Breast epithelium (tissue), 4 donors: ENCODE data around the gene RBMXL2. TPM values are rescaled to one million over a fixed set of nuclear protein-coding genes. Genes with fewer than 3 reads are reported as not detected.

Source experiments
- DNase-seq, 2 donors: peaks; one replicate each; pipeline ENCODE4 v3.0.0-alpha.2; 2019; ENCODE audit warnings: low spot score in 2 of 2
- H3K27ac ChIP-seq, 2 donors: fragments of 200-600 bp; sonication (generic) in 1 of 2; one replicate each; pipeline ENCODE4 v1.5.1; 2016 to 2019; ENCODE audit warnings: mild to moderate bottlenecking in 1 of 2
- H3K27me3 ChIP-seq, 2 donors: fragments of 200-600 bp; sonication (generic) in 1 of 2; one replicate each; pipeline versions ENCODE4 v1.5.1 to v1.6.0; 2017 to 2019; ENCODE audit warnings: control low read depth in 1 of 2, mild to moderate bottlenecking in 1 of 2
- H3K36me3 ChIP-seq: fragments of 200-600 bp; one replicate; pipeline ENCODE4 v1.5.1; 2019
- H3K4me1 ChIP-seq, 2 donors: fragments of 200-600 bp; sonication (generic); one replicate each; pipeline ENCODE4 v1.5.1; 2016 to 2019; ENCODE audit warnings: control low read depth in 1 of 2
- H3K4me3 ChIP-seq, 3 donors: fragments of 200-600 bp; sonication (generic); 1 replicate in 2 of 3; 2 replicates in 1 of 3; pipeline ENCODE4 v1.5.1; 2016 to 2019; ENCODE audit warnings: mild to moderate bottlenecking in 3 of 3, moderate library complexity in 2 of 3
- H3K9me3 ChIP-seq, 2 donors: fragments of 200-600 bp; sonication (generic) in 1 of 2; one replicate each; pipeline ENCODE4 v1.5.1; 2016 to 2019; ENCODE audit warnings: control low read depth in 1 of 2
- CTCF ChIP-seq, 3 donors: fragments of 450-650 bp; IDR thresholded peaks; one replicate each; pipeline ENCODE4 v1.5.1; 2016 to 2017; ENCODE audit warnings: antibody characterized with exemption in 3 of 3, mild to moderate bottlenecking in 3 of 3, moderate library complexity in 3 of 3
- POLR2A ChIP-seq: fragments of 450-650 bp; IDR thresholded peaks from one replicate; pipeline ENCODE4 v1.6.1; 2016; ENCODE audit warnings: antibody characterized with exemption, mild to moderate bottlenecking, moderate library complexity
- POLR2AphosphoS5 ChIP-seq, 3 donors: sonication (generic); formaldehyde crosslinking; IDR thresholded peaks; one replicate each; pipeline ENCODE4 v1.6.1; 2017; ENCODE audit warnings: antibody characterized with exemption in 3 of 3
- intact Hi-C: fragments of 100-400 bp; cut with DNase I; formaldehyde crosslinking; loops from one replicate; pipeline ENCODE4 v1.15.1; 2023; ENCODE audit warnings: low total_unique reads
- total RNA-seq, 3 donors: library from RNA; depleted of rRNA; stranded (reverse); fragments of >200 nt; gene quantifications; one replicate each; pipeline ENCODE4 v1.1.0, GENCODE V29; 2016

Gene RBMXL2
- total RNA-seq, 3 donors from 2014 or later = 0.15 TPM; not detected in 2

- Histone ChIP-seq H3K36me3 (no peaks in the 10 kb centered on the region), H3K4me1 (no peaks in the 10 kb centered on the region), H3K9me3 (no peaks in the 10 kb centered on the region), H3K27me3 (no peaks in the 10 kb centered on the region), H3K4me3 (no peak overlapping the region), H3K27ac (no peak overlapping the region)
- intact Hi-C loops = no loop called here
- TF ChIP-seq POLR2A = no peak
- no peak for TF ChIP-seq POLR2AphosphoS5 (IDR thresholded peaks at IDR 0.05)
- no peak for TF ChIP-seq CTCF (IDR thresholded peaks at IDR 0.05)
- no peak for DNase-seq
Observed at GRCh38 chr11:7060868-7061267, 27.9 kb upstream of the RBMXL2 start.

GRCh38 chr11:7062534-7062933, 26.3 kb upstream of the RBMXL2 start:
- no peaks in the 10 kb centered on the region for H3K36me3 ChIP-seq
- DNase-seq = no peak
- H3K27ac ChIP-seq = no peak overlapping the region
- TF ChIP-seq POLR2A (no peak), CTCF (IDR thresholded peaks at IDR 0.05) (no peak), POLR2AphosphoS5 (IDR thresholded peaks at IDR 0.05) (no peak)
- intact Hi-C loops = no loop called here
- no peak overlapping the region for H3K4me3 ChIP-seq
- no peaks in the 10 kb centered on the region for H3K4me1 ChIP-seq
- H3K27me3 ChIP-seq = no peaks in the 10 kb centered on the region
- no peaks in the 10 kb centered on the region for H3K9me3 ChIP-seq

GRCh38 chr11:7072401-7073028, 16.3 kb upstream of the RBMXL2 start:
- H3K9me3 ChIP-seq = no peaks in the 10 kb centered on the region
- no peaks in the 10 kb centered on the region for H3K4me1 ChIP-seq
- H3K4me3 ChIP-seq = no peak overlapping the region
- H3K36me3 ChIP-seq = no peaks in the 10 kb centered on the region
- no peak overlapping the region for H3K27ac ChIP-seq
- no peaks in the 10 kb centered on the region for H3K27me3 ChIP-seq
- no peak for DNase-seq
- TF ChIP-seq CTCF (IDR thresholded peaks at IDR 0.05) (no peak), POLR2A (no peak), POLR2AphosphoS5 (IDR thresholded peaks at IDR 0.05) (no peak)
- intact Hi-C loops = no loop called here

GRCh38 chr11:7077101-7077500, 11.7 kb upstream of the RBMXL2 start:
- H3K4me1 ChIP-seq = no peaks in the 10 kb centered on the region
- no peak overlapping the region for H3K4me3 ChIP-seq
- no peak for TF ChIP-seq CTCF (IDR thresholded peaks at IDR 0.05)
- no peak for TF ChIP-seq POLR2A
- TF ChIP-seq POLR2AphosphoS5 (IDR thresholded peaks at IDR 0.05) = no peak
- H3K27me3 ChIP-seq = no peaks in the 10 kb centered on the region
- no peaks in the 10 kb centered on the region for H3K36me3 ChIP-seq
- peaks cover 0 to 18% of the 10 kb centered on the region in 2 donors for H3K9me3 ChIP-seq
- DNase-seq = no peak
- no peak overlapping the region for H3K27ac ChIP-seq
- intact Hi-C loops = no loop called here

- H3K4me1 ChIP-seq = no peaks in the 10 kb centered on the region
- H3K27ac ChIP-seq = no peak overlapping the region
- H3K9me3 ChIP-seq = peaks cover 0 to 18% of the 10 kb centered on the region in 2 donors
- TF ChIP-seq POLR2A = no peak
- TF ChIP-seq CTCF (IDR thresholded peaks at IDR 0.05) = no peak
- no peak for TF ChIP-seq POLR2AphosphoS5 (IDR thresholded peaks at IDR 0.05)
- intact Hi-C loops = no loop called here
- no peak overlapping the region for H3K4me3 ChIP-seq
- no peak for DNase-seq
- no peaks in the 10 kb centered on the region for H3K27me3 ChIP-seq
- no peaks in the 10 kb centered on the region for H3K36me3 ChIP-seq
Observed at GRCh38 chr11:7079545-7080135, 9.2 kb upstream of the RBMXL2 start.
